Spleen (tissue), 11 donors: ENCODE measurements around the gene AFTPH. TPM values are rescaled to one million over a fixed set of nuclear protein-coding genes. Genes with fewer than 3 reads are reported as not detected.

Source experiments
- DNase-seq: peaks from one replicate; pipeline ENCODE4 v3.0.0-alpha.2; 2020
- H3K27ac ChIP-seq, 8 donors: fragments of 200-600 bp; sonication (generic) in 7 of 8; 1 replicate in 4 of 8; 2 replicates in 4 of 8; pipeline versions ENCODE4 v1.5.0 to v1.8.0; 2016 to 2021; ENCODE audit warnings: inconsistent platforms in 4 of 8, mild to moderate bottlenecking in 4 of 8, moderate library complexity in 1 of 8
- H3K27me3 ChIP-seq, 7 donors: fragments of 200-600 bp; sonication (generic) in 6 of 7; replicated peaks in 1 of 7; 1 replicate in 4 of 7; 2 replicates in 3 of 7; pipeline versions ENCODE4 v1.5.0 to v1.8.0; 2016 to 2021; ENCODE audit warnings: inconsistent platforms in 3 of 7, mild to moderate bottlenecking in 1 of 7
- H3K36me3 ChIP-seq, 6 donors: fragments of 200-600 bp; sonication (generic) in 5 of 6; 1 replicate in 4 of 6; 2 replicates in 2 of 6; pipeline versions ENCODE4 v1.5.0 to v1.8.0; 2016 to 2021; ENCODE audit warnings: inconsistent platforms in 2 of 6
- H3K4me1 ChIP-seq, 6 donors: fragments of 200-600 bp; sonication (generic) in 5 of 6; 1 replicate in 3 of 6; 2 replicates in 3 of 6; pipeline versions ENCODE4 v1.5.0 to v1.8.0; 2016 to 2021; ENCODE audit warnings: inconsistent platforms in 3 of 6
- H3K4me3 ChIP-seq, 8 donors: fragments of 200-600 bp; sonication (generic) in 7 of 8; 1 replicate in 4 of 8; 2 replicates in 4 of 8; pipeline versions ENCODE4 v1.5.0 to v1.8.0; 2016 to 2021; ENCODE audit warnings: inconsistent platforms in 4 of 8, mild to moderate bottlenecking in 4 of 8, moderate library complexity in 2 of 8
- H3K9me3 ChIP-seq, 8 donors: fragments of 200-600 bp; sonication (generic) in 7 of 8; 1 replicate in 4 of 8; 2 replicates in 4 of 8; pipeline versions ENCODE4 v1.5.0 to v1.8.0; 2016 to 2021; ENCODE audit warnings: inconsistent platforms in 4 of 8
- CTCF ChIP-seq, 11 experiments: fragments of 200-600 bp in 7 of 11; fragments of 450-650 bp in 4 of 11; sonication (generic) in 4 of 11; IDR thresholded peaks in 8 of 11; conservative IDR thresholded peaks in 3 of 11; 1 replicate in 7 of 11; 2 replicates in 4 of 11; pipeline versions ENCODE4 v1.4.0 to v1.8.0; 2016 to 2021; ENCODE audit warnings: antibody characterized with exemption in 11 of 11, inconsistent platforms in 4 of 11, mild to moderate bottlenecking in 1 of 11
- POLR2A ChIP-seq, 3 donors: fragments of 450-650 bp; IDR thresholded peaks; one replicate each; pipeline ENCODE4 v1.5.1; 2017; ENCODE audit warnings: antibody characterized with exemption in 3 of 3, mild to moderate bottlenecking in 1 of 3
- POLR2AphosphoS5 ChIP-seq, 3 donors: sonication (generic); formaldehyde crosslinking; IDR thresholded peaks; one replicate each; pipeline ENCODE4 v1.5.1; 2017; ENCODE audit warnings: antibody characterized with exemption in 3 of 3
- WGBS, 5 donors: extraction: QIAGEN DNeasy Blood & Tissue Kit in 3 of 5; methylation state at CpG; one replicate each; pipeline versions ENCODE4 v1.1.5 to v1.1.7; 2013 to 2018; 5-methylcytosine and 5-hydroxymethylcytosine counted together
- intact Hi-C: fragments of 100-400 bp; cut with DNase I; formaldehyde crosslinking; loops from one replicate; pipeline ENCODE4 v1.15.0; 2023; ENCODE audit warnings: low total_unique reads
- polyA plus RNA-seq, 3 donors: library from polyadenylated mRNA; stranded (reverse); fragments of 200-250 nt; gene quantifications; one replicate each; pipeline ENCODE4 v1.2.1, GENCODE V29; 2013
- total RNA-seq, 7 donors: library from RNA; depleted of rRNA in 3 of 7; stranded (reverse); fragments of >200 nt in 3 of 7; fragmentation: NEBNext Ultra II Directional in 4 of 7; extraction: Animal tissue kit (Norgen Biotek cat#: 25700) in 4 of 7; gene quantifications; one replicate each; pipeline versions ENCODE4 v1.1.0 to v1.2.1, GENCODE V29; 2016 to 2021
- donor health status: healthy with polysubstance abuse.
- donor health status: DM: no; HTN: no; CAD: no; lungs with moderate emphysema.
- donor health status: DM: no; HTN: no; CAD: no.
- donor health status: Bipolar disorder and iron deficiency.
- donor health status: healthy.
- donor health status: DM: no; HTN: no; CAD: no.
- donor health status: DM: yes; HTN: yes; CAD: no.

Gene AFTPH
- total and polyA plus RNA-seq, 10 donors: 36.9 to 71.1 (median 49.9) TPM

- no peak for DNase-seq
- Histone ChIP-seq H3K36me3 (no peaks in the 10 kb centered on the region), H3K27me3 (no peaks in the 10 kb centered on the region), H3K4me3 (no peak overlapping the region), H3K27ac (no peak overlapping the region), H3K4me1 (no peaks in the 10 kb centered on the region), H3K9me3 (no peaks in the 10 kb centered on the region)
- TF ChIP-seq CTCF (IDR thresholded peaks at IDR 0.05 in 8 of 11, conservative IDR thresholded peaks at IDR 0.05 in 3 of 11) (no peak), POLR2A (IDR thresholded peaks at IDR 0.05) (no peak), POLR2AphosphoS5 (IDR thresholded peaks at IDR 0.05) (no peak)
- intact Hi-C loops: no loop called here
- 25 to 62% (median 38%) methylated on average over 1 of the region's 1 CpG for WGBS, 5 donors
These were observed 10.1 kb upstream of the AFTPH start for GRCh38 chr2:64514008-64514407.

- no peak overlapping the region for H3K27ac ChIP-seq
- WGBS, 5 donors: 69 to 86% (median 84%) methylated on average over 3 of the region's 3 CpGs
- no peaks in the 10 kb centered on the region for H3K9me3 ChIP-seq
- DNase-seq: no peak
- intact Hi-C loops: loop anchor here (5.0 kb wide), 1 partner anchor 357 kb away; no protein-coding TSS in a partner anchor
- no peaks in the 10 kb centered on the region for H3K4me1 ChIP-seq
- H3K36me3 ChIP-seq: no peaks in the 10 kb centered on the region
- TF ChIP-seq CTCF (IDR thresholded peaks at IDR 0.05 in 8 of 11, conservative IDR thresholded peaks at IDR 0.05 in 3 of 11) (no peak), POLR2AphosphoS5 (IDR thresholded peaks at IDR 0.05) (no peak), POLR2A (IDR thresholded peaks at IDR 0.05) (no peak)
- no peaks in the 10 kb centered on the region for H3K27me3 ChIP-seq
- no peak overlapping the region for H3K4me3 ChIP-seq
These were observed 9.0 kb upstream of the AFTPH start for GRCh38 chr2:64515086-64515485.

DNA sequence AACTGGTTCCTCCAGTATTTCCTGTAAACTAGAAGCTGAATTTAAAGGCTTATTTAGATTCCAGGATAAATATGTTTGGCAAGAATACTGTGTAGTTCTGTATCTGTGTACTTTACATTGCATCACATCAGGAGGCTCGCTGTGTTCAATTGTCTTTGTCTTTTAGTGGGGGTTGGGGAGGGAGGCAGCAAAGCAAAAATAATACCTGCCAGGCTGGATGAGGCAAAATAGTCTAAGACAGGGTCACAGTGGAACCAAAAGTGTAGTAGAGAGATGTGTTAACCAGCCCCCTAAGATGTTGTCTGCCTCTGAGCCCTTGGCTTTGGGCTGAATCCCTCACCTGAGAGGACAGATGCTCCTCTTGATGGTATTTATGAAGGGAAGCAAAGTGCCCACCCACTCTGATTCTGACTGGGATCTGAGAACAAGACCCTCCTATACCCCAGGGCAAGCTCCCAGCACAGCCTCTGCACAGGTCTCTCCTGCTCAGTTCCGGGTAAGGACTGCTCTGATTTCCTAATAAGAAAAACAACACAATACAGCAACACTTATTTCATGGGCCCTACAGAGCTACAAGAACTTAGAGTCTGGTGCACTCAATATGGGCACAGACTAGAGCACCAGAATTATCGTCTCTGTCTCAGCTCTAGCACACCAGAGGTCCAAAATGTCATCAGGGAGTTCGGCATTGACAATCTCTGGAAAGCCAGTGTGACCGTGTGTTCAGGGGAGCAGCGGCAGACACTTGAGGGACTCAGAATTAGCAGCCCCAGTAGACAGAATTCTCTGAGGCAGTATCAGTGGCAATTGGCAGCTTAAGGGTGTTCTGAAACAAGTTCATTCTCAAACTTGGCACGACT, 7.2 kb upstream of the AFTPH start:
- Histone ChIP-seq H3K27ac (no peak overlapping the region), H3K36me3 (no peaks in the 10 kb centered on the region), H3K27me3 (no peaks in the 10 kb centered on the region), H3K4me3 (no peak overlapping the region), H3K4me1 (no peaks in the 10 kb centered on the region), H3K9me3 (no peaks in the 10 kb centered on the region)
- TF ChIP-seq CTCF (IDR thresholded peaks at IDR 0.05 in 8 of 11, conservative IDR thresholded peaks at IDR 0.05 in 3 of 11) (no peak), POLR2A (IDR thresholded peaks at IDR 0.05) (no peak), POLR2AphosphoS5 (IDR thresholded peaks at IDR 0.05) (no peak)
- intact Hi-C loops: loop anchor here (5.0 kb wide), 1 partner anchor 355 kb away; no protein-coding TSS in a partner anchor
- 87 to 92% (median 88%) methylated on average over 7 of the region's 7 CpGs for WGBS, 5 donors
- no peak for DNase-seq

GRCh38 chr2:64517511-64517884, 6.6 kb upstream of the AFTPH start:
- TF ChIP-seq CTCF (IDR thresholded peaks at IDR 0.05 in 8 of 11, conservative IDR thresholded peaks at IDR 0.05 in 3 of 11): no peak
- no peak for TF ChIP-seq POLR2A (IDR thresholded peaks at IDR 0.05)
- TF ChIP-seq POLR2AphosphoS5 (IDR thresholded peaks at IDR 0.05): no peak
- no peak for DNase-seq
- Histone ChIP-seq H3K4me3 (no peak overlapping the region), H3K36me3 (no peaks in the 10 kb centered on the region), H3K27ac (no peak overlapping the region), H3K4me1 (peaks cover 0 to 2% (median 2%) of the 10 kb centered on the region in 6 donors), H3K27me3 (no peaks in the 10 kb centered on the region), H3K9me3 (no peaks in the 10 kb centered on the region)
- intact Hi-C loops: loop anchor here (5.0 kb wide), 1 partner anchor 355 kb away; no protein-coding TSS in a partner anchor
